ENCODE measurements around the gene NAALADL2. TPM values are rescaled to one million over a fixed set of nuclear protein-coding genes. Genes with fewer than 3 reads are reported as not detected.

The NAALADL2 gene
- total RNA-seq, 6 donors from 2014 or later: 4.4 to 12.6 (median 6.3) TPM

DNA sequence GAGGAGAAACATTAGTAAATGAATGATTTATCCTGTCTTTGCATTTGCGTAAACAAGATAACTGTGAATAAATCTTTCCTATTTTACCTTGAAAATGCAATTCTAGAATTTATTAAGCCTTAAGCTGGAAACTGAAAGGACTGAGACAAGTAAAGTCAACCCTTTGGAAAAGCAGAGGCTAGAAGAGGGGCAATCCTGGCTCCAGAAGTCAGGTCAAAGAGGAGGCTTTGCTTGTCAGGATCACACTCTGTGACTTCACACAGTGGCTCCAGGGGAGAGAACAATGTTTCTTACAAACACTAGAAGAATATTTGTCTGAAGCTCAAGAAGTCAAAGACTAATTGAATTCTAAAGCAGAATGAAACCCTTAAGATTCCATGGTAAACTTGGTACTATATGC lies 530.4 kb downstream of the NAALADL2 start:
- H3K27ac ChIP-seq: no peak overlapping the region
- TF ChIP-seq POLR2A (IDR thresholded peaks at IDR 0.05): no peak
- TF ChIP-seq POLR2AphosphoS5 (IDR thresholded peaks at IDR 0.05): no peak
- TF ChIP-seq, protein P1, sequence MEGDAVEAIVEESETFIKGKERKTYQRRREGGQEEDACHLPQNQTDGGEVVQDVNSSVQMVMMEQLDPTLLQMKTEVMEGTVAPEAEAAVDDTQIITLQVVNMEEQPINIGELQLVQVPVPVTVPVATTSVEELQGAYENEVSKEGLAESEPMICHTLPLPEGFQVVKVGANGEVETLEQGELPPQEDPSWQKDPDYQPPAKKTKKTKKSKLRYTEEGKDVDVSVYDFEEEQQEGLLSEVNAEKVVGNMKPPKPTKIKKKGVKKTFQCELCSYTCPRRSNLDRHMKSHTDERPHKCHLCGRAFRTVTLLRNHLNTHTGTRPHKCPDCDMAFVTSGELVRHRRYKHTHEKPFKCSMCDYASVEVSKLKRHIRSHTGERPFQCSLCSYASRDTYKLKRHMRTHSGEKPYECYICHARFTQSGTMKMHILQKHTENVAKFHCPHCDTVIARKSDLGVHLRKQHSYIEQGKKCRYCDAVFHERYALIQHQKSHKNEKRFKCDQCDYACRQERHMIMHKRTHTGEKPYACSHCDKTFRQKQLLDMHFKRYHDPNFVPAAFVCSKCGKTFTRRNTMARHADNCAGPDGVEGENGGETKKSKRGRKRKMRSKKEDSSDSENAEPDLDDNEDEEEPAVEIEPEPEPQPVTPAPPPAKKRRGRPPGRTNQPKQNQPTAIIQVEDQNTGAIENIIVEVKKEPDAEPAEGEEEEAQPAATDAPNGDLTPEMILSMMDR (IDR thresholded peaks at IDR 0.05): no peak
- no peak for TF ChIP-seq EP300 (IDR thresholded peaks at IDR 0.05)
- peaks cover 0 to 3% (median 0%) of the 10 kb centered on the region in 4 donors for H3K9me3 ChIP-seq
- no peaks in the 10 kb centered on the region for H3K36me3 ChIP-seq
- DNase-seq: no peak
- H3K27me3 ChIP-seq: no peaks in the 10 kb centered on the region
- H3K4me3 ChIP-seq: no peak overlapping the region
- no peaks in the 10 kb centered on the region for H3K4me1 ChIP-seq
- no peak for ATAC-seq (ENCODE audit: low FRiP score in 2 of 2)
- 97 to 98% methylated on average over 1 of the region's 1 CpG for WGBS, 2 donors

DNA sequence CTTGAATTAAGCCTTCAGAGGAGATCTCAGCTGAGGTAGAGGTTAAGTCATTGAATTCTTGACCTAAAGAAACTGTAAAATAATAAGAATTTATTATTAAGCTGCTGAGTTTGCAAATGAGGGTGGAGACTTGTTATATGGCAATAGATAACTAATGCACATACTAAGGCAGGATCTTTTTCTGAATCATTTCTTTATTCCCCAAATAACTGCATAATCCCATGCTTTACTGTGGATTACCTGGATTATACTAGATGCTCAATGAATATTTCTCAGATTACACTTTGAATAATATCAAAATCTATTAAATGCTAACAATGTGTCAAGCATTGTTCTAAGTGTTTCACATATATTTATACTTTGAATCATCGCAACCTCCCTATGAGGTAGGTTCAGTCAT lies 532.5 kb downstream of the NAALADL2 start:
- no peak for DNase-seq
- no peaks in the 10 kb centered on the region for H3K4me1 ChIP-seq
- ATAC-seq (ENCODE audit: low FRiP score in 2 of 2): no peak

DNA sequence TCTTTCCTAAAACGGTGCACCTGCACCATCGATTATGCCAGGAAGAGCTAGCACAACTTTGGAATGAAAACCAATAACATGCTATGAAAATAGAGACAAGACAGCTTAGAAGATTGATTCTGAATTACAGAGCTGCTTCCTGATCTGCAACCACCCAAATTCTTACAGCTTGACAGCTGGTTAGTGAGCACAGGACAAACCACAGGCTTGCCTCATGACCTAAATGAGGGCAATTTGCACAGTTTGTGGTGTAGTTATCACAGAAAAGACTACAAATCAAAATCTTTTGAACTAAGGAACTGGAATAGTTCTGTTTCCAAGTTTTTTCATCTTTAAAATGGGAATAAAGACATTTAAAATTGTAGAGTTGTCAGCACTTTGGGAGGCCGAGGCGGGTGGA lies 533.5 kb downstream of the NAALADL2 start:
- no peak for ATAC-seq (ENCODE audit: low FRiP score in 2 of 2)
- Histone ChIP-seq H3K27me3 (no peaks in the 10 kb centered on the region), H3K4me1 (no peaks in the 10 kb centered on the region), H3K9me3 (peaks cover 0 to 3% (median 0%) of the 10 kb centered on the region in 4 donors), H3K4me3 (no peak overlapping the region), H3K27ac (no peak overlapping the region), H3K36me3 (no peaks in the 10 kb centered on the region)
- no peak for TF ChIP-seq POLR2A (IDR thresholded peaks at IDR 0.05)
- no peak for DNase-seq
- WGBS, 2 donors: 68 to 69% methylated on average over 4 of the region's 4 CpGs

More for the DNA sequence above, 532.5 kb downstream of the NAALADL2 start:
- H3K4me3 ChIP-seq: no peak overlapping the region
- TF ChIP-seq POLR2AphosphoS5 (IDR thresholded peaks at IDR 0.05): no peak
- TF ChIP-seq EP300 (IDR thresholded peaks at IDR 0.05): no peak
- TF ChIP-seq POLR2A (IDR thresholded peaks at IDR 0.05): no peak
- TF ChIP-seq, protein P1 (IDR thresholded peaks at IDR 0.05): no peak
- H3K27me3 ChIP-seq: no peaks in the 10 kb centered on the region
- H3K9me3 ChIP-seq: peaks cover 0 to 3% (median 0%) of the 10 kb centered on the region in 4 donors
- 91 to 100% methylated on average over 1 of the region's 1 CpG for WGBS, 2 donors
- no peak overlapping the region for H3K27ac ChIP-seq
- H3K36me3 ChIP-seq: no peaks in the 10 kb centered on the region

- ATAC-seq (ENCODE audit: low FRiP score in 2 of 2) (no peak), DNase-seq (no peak)
- TF ChIP-seq EP300 (IDR thresholded peaks at IDR 0.05) (no peak), POLR2AphosphoS5 (IDR thresholded peaks at IDR 0.05) (no peak), POLR2A (IDR thresholded peaks at IDR 0.05) (no peak)
- TF ChIP-seq, protein P1 (IDR thresholded peaks at IDR 0.05): no peak
- H3K9me3 ChIP-seq: no peaks in the 10 kb centered on the region
- H3K27ac ChIP-seq: no peak overlapping the region
- H3K27me3 ChIP-seq: no peaks in the 10 kb centered on the region
- no peaks in the 10 kb centered on the region for H3K4me1 ChIP-seq
- H3K36me3 ChIP-seq: no peaks in the 10 kb centered on the region
- WGBS, 2 donors: 80 to 90% methylated on average over 3 of the region's 3 CpGs
- no peak overlapping the region for H3K4me3 ChIP-seq
Observed at GRCh38 chr3:175397372-175397771, 538.2 kb downstream of the NAALADL2 start.

DNA sequence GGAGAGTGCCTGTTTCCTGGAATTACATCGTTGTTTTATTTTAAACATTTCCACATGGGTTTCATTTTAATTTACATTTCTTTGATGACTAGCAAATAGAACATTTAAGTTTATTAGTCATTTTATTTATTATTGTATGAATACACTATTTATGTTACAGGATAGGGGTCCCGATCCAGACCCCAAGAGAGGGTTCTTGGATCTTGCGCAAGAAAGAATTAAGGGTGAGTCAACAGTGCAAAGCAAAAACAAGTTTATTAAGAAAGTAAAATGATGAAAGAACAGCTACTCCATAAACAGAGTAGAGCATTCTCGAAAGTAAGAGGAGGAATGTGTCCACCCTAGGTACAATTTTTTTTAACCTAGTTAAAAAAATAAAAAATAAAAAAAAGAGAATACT lies 539.5 kb downstream of the NAALADL2 start:
- WGBS, 2 donors: 64 to 68% methylated on average over 4 of the region's 4 CpGs
- no peaks in the 10 kb centered on the region for H3K36me3 ChIP-seq

More for the DNA sequence above, 539.5 kb downstream of the NAALADL2 start:
- H3K9me3 ChIP-seq: no peaks in the 10 kb centered on the region
- H3K4me1 ChIP-seq: no peaks in the 10 kb centered on the region
- DNase-seq (no peak), ATAC-seq (ENCODE audit: low FRiP score in 2 of 2) (no peak)
- no peak overlapping the region for H3K27ac ChIP-seq
- H3K4me3 ChIP-seq: no peak overlapping the region
- H3K27me3 ChIP-seq: no peaks in the 10 kb centered on the region
- TF ChIP-seq POLR2A (IDR thresholded peaks at IDR 0.05) (no peak), POLR2AphosphoS5 (IDR thresholded peaks at IDR 0.05) (no peak), EP300 (IDR thresholded peaks at IDR 0.05) (no peak)
- TF ChIP-seq, protein P1 (IDR thresholded peaks at IDR 0.05): no peak

Measured in upper lobe of left lung (tissue), 6 donors.